Measurements from ENCODE around the gene OS9.

The OS9 gene

DNA sequence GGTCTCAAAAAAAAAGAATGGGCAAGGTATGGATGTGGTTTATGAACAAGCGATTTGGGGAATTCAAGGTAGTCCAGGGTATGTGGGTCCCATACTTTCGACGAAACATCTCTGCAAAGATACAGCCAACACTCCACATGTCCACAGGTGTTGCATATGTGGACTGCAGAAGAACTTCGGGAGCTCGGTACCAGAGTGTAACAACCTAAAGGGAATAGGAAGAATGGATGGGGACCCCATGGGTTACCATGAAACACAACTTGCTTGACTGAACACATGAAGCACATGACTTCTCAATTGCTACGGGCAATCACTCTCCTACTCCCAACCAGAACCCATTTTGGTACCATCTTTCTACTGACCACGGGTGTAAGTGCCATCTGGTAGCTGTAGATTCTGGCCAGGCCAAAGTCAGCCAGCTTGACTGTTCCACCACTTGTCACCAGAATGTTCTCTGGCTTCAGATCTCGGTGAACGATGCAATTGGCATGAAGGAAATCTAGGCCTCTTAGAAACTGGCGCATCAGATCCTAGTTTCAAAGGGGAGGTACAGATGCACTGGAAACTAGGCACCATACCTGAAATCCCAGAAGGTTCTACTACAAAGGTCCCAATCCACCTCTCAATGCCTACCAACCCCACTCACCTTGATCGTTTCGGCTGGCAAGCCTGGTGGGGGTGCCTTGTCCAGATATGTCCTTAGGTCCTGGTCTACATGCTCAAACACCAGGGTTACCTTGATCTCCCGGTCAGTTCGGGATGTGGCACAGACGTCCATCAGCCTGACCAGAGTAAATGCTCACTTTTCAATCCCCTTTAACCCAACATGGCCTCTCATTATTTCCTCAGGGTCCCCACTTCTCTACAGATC, 56.9 kb downstream of the OS9 start:
- DNase-seq (ENCODE audit: low spot score): no peak

DNA sequence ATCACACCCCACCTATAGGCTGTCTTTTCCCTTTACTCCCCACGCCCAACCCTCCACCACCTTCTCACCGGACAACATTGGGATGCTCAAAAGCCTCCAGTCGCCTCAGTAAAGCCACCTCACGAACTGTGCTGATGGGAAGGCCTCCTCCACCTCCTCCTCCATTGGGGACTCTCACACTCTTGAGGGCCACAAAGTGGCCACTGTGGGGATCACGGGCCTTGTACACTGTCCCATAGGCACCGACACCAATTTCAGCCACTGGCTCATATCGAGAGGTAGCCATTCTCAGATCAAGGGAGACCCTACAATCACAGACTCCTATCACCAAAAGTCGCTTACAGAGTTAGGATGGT, 57.5 kb downstream of the OS9 start:
- FAIRE-seq (no peak), DNase-seq (ENCODE audit: low spot score) (no peak)

More for the DNA sequence above, 56.9 kb downstream of the OS9 start:
- no peak for FAIRE-seq

DNA sequence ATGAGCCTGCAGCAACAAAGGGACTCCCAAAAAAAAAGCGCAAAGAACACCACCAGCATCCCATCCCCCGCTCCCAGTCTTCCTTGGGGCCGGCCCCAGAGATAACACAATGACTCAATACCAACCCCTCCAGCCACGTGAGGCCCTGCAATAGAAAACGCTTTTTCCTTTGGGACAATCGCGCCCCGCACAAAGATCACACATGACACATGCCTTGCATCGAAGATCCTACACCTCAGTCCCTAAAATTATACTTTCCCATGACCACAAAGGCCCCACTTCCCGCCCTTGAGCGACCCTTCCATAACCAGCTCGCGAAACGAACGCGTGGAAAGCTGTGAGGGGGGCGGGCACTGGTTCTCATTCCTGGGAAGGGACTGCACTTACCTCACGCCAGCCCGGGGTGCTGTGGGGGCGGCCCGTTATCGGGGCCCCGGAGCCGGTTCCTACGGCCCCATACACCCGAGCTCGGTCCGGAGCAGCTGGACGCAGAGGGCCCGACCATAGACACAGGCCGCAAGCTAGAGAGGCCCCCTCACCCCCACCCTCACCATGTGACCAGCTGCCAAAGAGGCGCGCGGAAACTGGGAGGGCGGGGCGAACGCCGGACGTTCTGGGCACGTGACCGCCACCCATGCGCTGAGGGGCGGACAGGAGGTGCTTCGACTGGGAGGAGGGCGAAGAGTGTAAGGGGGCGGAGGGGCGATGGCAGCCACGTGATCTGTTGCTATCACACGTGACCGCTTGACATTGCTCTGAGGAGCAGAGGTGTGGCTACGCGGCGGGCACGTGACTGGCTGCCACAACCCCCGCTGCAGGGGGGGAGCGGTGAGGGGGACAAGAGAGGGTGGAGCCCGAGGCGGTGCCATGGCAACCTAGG, 58.1 kb downstream of the OS9 start, which contains the start of gene CDK4:
Gene CDK4, minus strand, starts transcription at position 523 of the 880 bp plus-strand sequence. CDS start 593 bp downstream, outside the sequence.
- FAIRE-seq (peak; percentile 80), DNase-seq (ENCODE audit: low spot score) (peak; percentile 97)

DNA sequence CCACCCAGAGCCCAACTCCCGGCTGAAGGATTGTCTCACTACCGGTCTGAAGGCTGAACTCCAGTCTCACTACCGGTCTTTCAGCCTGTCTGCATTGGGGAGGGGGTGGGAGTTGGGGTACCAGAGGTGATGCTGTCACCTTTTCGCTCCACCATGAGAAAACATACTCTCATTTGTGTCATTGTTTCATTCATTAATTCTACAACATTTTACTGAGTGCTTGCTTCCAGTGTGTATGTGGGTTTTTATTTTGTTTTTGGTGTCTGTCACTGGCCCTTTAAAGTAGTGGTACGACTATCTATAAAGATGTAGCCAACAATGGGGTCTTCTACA, 58.7 kb downstream of the OS9 start:
- no peak for FAIRE-seq

DNA sequence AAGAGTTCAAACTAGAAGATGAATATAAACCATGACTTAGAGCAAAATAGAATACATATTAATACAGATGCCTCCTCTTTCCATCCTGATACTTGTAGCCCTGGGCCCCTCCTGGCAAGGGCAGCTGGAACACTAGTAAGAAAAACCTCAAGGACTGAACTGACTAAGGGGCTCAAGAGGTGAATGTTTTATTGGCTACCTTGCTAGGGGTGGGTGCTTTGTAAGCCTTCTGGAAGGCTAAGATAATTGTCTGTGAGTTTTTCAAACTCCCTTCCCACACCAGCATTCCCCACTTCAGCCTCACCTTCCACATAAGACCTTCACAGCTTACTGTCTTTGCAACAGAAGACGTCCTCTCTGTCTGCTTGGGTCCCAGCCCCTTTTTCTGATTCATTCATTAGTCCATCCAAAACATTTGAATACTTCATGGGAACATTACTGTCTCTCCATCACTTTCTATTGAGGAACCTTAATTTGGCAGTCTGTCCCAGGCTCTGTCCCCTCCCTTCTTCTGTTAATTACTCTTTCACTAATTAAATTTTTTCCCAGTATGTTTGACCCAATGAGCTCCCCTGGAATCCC, 59.9 kb downstream of the OS9 start:
- DNase-seq (ENCODE audit: low spot score) (no peak), FAIRE-seq (no peak)

More for the DNA sequence above, 58.7 kb downstream of the OS9 start:
- DNase-seq (ENCODE audit: low spot score): no peak

DNA sequence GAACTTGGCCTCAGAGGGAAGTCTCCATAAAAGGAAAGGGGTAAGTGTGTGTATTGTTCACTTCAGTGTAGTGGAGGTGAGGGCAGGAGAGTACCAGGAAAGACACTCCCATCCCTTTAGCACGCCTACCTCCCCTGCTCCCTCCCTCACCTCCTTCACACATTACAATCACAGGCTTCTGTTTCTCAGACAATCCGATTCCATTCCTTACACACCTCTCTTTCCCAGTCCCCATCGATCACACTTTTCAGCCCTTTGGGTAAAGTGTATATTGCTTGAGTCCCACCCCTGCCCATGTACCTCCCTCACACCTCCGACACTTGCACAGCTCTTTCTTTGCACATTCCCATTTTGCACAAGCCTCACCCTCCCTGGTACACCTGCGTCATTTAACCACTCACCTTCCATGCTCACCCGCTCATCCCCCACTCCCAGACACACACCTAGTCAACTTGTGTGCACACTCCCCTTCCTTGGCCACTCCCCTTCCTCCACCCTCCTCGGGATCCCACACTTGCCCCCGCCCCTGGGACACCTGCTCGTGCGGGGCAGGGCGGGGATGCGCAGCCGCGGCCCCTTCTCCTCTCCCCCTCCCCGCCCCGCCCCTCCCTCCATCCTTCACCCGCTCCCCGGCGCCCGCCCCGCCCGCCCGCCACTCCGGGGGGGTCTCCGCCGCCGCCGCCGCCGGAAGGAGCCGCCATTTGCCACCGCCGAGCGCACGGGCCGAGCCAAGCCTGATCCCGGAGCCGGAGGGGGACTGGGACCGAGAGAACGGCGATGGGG, 60.7 kb downstream of the OS9 start, which contains the start of gene MARCHF9:
Gene MARCHF9, plus strand, starts transcription at position 693 of the 783 bp plus-strand sequence. CDS start 426 bp downstream, outside the sequence.
- DNase-seq (ENCODE audit: low spot score): no peak
- FAIRE-seq: no peak

DNA sequence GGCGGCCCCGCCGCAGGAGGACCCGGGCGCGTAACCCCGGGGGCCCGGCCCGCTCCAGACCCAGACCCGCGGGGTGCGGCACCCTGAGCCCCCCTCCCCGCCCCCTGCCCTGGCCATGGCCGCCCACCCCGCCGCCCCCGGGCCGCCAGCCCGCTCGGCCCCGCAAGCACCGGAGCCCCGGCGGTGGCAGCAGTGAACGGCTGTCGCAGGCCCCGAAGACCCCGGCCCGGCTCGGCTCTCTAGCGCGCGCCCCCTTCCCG, 61.2 kb downstream of the OS9 start:
- DNase-seq (ENCODE audit: low spot score) (no peak), FAIRE-seq (no peak)

DNA sequence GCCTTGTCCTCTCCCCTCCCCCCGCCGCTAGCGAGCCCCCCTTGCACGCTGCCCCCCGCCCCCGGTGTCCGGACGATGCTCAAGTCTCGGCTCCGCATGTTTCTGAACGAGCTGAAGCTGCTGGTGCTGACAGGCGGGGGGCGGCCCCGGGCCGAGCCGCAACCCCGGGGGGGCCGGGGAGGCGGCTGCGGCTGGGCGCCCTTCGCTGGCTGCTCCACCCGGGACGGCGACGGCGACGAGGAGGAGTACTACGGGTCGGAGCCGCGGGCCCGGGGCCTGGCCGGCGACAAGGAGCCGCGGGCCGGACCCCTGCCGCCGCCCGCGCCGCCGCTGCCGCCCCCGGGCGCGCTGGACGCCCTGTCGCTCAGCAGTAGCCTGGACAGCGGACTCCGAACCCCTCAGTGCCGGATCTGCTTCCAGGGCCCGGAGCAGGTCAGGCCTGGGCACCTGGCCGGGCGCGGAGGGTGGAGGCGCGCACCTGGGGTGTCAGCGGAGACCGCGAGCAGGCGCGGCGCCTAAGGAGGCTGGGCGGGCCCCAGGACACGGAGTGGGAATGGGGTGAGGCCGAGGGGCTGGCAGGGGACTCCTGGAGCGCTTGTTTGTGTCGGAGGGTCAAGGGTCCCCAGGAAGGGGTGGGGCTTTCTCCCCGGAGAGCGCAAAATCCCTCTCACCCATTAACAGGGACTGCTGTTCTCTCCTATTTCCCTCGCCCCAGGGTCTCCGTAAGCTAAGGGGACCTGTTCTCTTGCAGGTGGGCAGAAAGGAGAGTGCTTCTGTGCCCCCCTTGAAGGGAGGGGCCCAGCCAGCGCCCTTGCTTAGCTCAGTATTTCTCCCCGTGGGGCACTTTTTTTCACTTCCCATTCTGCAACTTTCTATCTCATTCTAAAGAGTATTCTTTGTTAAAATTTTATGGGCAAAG, 61.8 kb downstream of the OS9 start:
- no peak for DNase-seq (ENCODE audit: low spot score)
- FAIRE-seq: no peak

DNA sequence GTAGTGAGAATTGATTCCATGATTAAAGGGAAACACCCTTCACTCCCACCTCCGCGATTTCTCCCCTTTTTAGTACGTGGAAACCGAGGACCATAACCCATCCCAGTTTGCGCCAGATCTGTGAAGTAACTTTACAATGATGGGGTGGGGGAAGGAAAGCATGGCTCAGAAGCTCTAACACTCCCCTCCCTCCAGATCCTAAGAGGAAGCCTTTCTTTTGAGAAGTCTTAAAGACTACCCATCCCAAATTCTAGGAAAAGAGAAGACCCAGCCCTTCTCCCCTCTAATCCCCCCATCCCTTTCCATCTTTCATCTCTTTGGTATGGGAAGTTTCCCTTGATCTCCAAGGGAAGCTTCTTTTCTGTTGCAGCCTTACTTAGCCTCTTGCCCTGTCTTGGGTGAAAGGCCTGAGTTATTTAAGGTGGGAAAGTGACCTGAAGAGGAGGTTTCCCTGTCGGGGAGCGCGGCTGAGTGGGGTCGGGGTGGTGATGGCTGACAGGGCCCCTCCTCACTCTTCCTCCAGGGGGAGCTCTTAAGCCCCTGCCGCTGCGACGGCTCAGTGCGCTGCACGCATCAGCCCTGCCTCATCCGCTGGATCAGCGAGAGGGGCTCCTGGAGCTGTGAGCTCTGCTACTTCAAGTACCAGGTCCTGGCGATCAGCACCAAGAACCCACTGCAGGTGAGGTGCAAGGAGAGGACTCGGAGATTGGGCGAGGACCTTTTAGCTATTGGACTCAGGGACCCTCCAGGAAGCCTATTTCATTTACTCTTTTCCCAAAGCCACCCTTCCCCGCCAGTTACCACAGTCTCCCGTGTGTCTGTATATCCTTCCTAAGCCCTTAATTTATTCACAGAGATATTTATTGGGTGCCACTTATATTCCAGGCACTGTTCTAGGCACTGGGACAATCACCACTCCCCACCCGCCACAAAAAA, 62.7 kb downstream of the OS9 start:
- FAIRE-seq (no peak), DNase-seq (ENCODE audit: low spot score) (no peak)

DNA sequence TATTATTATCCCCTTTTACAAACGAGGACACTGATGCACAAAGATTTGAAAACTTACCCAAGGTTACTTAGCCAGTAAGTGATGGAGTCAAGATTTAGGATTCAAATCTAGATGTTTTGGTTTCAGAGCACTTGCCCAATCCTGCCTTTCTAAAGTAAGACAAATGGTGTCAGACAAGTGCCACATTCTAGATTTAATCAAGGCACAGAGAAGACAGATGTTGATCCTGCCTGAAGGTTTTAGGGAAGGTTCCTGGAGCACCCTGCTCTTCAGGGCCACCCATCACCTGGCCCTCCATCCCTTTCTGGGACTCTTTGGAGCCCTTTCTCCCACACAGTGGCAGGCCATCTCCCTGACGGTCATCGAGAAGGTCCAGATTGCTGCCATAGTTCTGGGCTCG, 63.8 kb downstream of the OS9 start:
- DNase-seq (ENCODE audit: low spot score) (no peak), FAIRE-seq (no peak)

DNA sequence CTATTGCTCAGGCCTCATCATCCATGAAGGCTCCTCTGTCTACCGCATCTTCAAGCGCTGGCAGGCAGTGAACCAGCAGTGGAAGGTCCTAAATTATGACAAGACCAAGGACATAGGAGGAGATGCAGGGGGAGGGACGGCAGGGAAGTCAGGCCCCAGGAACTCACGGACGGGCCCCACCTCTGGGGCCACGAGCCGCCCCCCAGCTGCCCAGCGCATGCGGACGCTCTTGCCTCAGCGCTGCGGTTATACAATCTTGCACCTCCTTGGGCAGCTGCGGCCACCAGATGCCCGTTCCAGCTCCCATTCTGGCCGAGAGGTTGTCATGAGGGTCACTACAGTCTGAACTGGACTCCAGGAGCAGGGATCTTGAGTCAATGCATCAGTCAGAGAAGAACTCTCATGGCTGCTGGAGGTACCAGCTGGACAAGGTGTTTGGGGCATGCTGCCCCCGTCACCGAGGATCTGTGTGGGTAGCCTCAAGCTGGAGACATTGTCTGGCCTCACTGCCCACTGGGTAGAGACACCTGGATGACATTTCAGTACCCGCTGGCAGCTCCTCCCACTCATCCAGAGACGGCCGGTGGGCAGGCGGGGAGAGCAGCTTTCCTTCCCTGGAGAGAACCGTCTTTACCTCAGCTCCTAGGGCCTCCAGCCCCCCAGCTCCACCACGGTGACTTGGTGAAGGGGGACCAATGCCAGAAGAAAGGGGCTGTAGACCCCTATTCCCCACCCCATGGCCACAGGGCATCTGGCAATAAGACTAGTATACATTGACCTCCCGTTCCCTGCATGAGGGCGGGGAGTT, 64.8 kb downstream of the OS9 start:
- DNase-seq (ENCODE audit: low spot score) (no peak), FAIRE-seq (no peak)

DNA sequence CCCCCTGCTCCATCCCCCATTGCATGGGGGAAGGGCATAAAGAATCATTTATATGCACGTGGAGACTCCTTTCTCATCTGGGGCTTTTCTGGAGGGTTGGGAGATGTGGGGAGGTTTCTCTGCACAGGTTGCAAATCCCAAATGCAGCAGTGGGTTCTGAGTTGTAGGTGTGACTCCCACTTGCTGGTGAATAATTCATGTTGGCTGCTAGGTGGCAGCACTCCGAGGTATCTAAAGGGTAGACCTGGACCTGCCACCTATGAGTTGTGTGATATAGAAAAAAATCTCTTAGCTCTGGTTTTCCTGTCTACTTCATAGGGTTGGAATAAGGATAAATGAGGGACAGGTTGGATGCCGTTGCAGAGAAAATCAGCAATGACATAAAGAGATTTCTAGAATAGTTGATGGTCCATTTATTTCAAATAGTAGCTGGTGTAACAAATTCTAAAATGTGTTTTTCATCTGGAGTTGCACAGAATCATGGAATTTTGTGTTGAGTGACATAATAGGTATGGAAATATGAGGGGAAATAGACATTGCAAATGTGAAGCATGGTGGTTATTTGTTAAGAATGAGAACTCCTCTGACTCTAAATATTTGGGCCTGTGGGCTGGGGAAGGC, 65.5 kb downstream of the OS9 start:
- DNase-seq (ENCODE audit: low spot score): no peak
- FAIRE-seq: no peak

DNA sequence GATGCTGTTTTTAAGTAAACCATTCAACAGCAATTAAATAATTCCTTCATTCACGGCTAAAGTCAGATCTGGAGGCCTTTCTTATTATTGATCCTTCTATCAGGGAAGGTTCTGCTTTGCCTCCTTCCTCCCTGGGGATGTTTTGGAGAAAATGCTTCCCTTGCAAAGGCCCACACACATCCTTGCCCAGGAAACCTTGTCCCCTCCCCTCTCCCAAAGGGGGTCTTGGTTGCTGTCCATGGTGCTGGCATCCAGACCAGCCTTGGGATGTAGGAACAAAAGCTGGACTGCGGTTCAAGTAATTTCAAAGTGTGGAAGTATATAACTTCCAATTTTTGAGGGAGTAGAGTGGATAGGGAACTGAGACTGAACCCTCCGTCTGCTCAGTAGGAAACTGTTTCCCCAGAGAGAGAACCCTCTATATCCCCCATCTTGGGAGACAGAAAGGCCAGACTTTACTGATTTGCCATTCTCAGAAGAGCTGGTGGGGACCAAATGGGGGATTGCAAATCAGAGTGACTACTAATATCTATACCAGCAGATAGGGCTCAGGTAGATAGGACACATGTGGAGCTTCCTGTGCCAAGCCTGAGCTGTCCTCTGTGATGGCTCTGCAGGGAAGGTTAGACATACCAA, 66.5 kb downstream of the OS9 start:
- FAIRE-seq (no peak), DNase-seq (ENCODE audit: low spot score) (no peak)

DNA sequence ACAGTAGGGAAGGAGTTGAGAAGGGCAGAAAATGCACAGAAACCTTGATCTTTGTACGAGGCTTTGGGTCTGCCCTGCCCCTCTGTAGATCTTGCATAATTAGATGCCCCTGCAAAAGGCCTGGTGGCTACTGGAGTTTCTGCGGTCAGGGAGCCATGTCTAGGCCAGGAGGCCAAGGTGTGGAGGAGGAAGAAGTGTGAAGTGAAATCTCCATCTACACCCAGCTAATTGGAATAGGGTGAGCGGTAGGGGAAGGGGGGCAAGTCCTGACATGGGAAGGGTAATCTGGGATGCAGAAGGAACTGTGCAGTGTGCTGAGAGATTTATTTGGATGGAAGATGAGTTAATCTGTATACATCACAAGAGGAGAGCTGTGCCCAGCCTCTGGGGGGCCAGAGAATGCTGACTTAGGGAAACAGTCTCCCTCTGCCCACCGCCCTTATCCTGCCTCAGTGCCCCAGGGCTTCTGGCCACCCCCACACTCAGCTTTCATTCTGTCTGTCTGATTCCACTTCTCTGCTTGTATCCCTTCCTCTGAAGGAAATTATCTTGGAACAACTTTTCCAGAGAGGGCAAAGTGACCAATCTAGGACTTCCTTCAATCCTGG, 67.6 kb downstream of the OS9 start:
- no peak for DNase-seq (ENCODE audit: low spot score)
- FAIRE-seq: no peak

DNA sequence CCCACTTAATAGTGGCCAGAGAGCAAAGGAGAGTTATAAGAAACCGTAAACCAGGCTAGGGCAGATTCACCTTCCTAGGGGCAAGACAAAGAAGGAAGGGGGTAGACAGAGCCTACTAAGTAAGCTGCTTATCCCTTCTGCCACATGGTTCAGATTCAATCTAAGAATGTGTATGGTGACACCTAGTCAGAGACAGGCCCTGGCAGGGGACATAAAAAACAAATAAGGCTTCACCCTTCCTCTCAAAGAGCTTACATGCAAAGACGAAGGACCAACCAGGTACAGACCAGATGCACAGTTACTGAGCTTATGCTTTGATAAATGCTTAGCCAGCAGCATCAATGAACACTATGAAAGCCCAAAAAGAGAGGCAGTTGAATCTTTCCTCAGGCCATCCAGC, 68.5 kb downstream of the OS9 start:
- DNase-seq (ENCODE audit: low spot score) (no peak), FAIRE-seq (no peak)

DNA sequence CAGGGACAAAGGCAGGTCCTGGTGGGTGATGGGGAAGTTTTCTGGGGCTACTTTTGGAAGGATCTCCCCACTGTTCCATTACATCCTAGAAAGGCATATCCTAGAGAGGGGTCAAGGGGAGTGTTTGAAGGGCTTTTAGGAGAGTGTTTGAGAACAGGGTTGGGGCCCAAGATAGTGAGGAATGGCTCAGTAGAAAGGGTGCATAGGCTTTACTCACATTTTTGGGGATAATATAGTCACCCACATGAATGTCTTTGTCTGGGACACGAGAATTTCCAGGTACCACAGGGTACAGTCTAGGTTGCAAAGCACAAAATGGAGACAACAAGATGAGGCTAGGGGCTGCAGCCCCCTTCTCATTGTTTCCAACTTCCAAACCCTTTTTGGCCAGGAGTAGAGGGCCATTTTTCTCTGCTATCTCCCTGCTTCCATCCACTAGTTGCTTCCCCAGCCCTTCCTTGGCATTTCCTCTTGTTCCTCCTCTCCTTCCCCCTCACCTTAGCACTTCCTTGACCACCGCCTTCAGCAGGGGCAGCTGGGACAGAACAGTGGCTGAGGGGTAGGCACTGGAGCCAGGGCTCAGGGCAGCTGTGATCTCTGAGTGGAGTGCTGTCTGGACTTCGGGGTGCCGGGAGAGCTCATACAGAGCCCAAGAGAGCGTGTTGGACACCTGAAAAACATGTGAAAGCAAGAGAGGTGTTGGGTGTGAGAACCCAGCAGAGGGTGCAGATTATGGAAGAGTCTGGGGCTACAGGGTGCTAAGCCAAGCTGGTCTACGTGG, 70.1 kb downstream of the OS9 start:
- FAIRE-seq: no peak
- DNase-seq (ENCODE audit: low spot score): no peak
